Testis (tissue), 3 donors: ENCODE measurements around the gene TNRC6A. TPM values are rescaled to one million over a fixed set of nuclear protein-coding genes. Genes with fewer than 3 reads are reported as not detected.

Experiments used
- DNase-seq: peaks from one replicate; pipeline ENCODE4 v3.0.0-alpha.2; 2019
- H3K27ac ChIP-seq, 2 donors: fragments of 200-600 bp; sonication (generic); one replicate each; pipeline ENCODE4 v1.5.1; 2019
- H3K27me3 ChIP-seq: fragments of 200-600 bp; sonication (generic); one replicate; pipeline ENCODE4 v1.5.1; 2019
- H3K36me3 ChIP-seq: fragments of 200-600 bp; sonication (generic); one replicate; pipeline ENCODE4 v1.5.1; 2017; ENCODE audit warnings: low read depth; ENCODE audit errors: missing control alignments
- H3K4me1 ChIP-seq: fragments of 200-600 bp; sonication (generic); one replicate; pipeline ENCODE4 v1.5.1; 2019
- H3K4me3 ChIP-seq, 2 donors: fragments of 200-600 bp; sonication (generic); one replicate each; pipeline ENCODE4 v1.5.1; 2017 to 2019
- H3K9me3 ChIP-seq: fragments of 200-600 bp; sonication (generic); one replicate; pipeline ENCODE4 v1.5.1; 2017
- POLR2A ChIP-seq: fragments of 450-650 bp; IDR thresholded peaks from one replicate; pipeline ENCODE4 v1.6.1; 2017; ENCODE audit warnings: antibody characterized with exemption, mild to moderate bottlenecking, moderate library complexity
- WGBS, 2 donors: methylation state at CpG; one replicate each; pipeline ENCODE4 v1.1.5; 2018; 5-methylcytosine and 5-hydroxymethylcytosine counted together
- intact Hi-C: fragments of 100-400 bp; cut with DNase I; formaldehyde crosslinking; loops from one replicate; pipeline ENCODE4 v1.15.1; 2023; ENCODE audit warnings: low total_unique reads
- polyA plus RNA-seq: library from polyadenylated mRNA; stranded (reverse); fragments of 350-450 nt; fragmentation: Illumina TruSeq; extraction: RNeasy Lipid Tissue Mini Kit (QIAGEN cat#74804); gene quantifications from one replicate; pipeline ENCODE4 v1.2.3, GENCODE V29; 2014; ENCODE audit warnings: low read depth, low replicate concordance; ENCODE audit not compliant: insufficient read depth
- total RNA-seq, 2 donors: library from RNA; depleted of rRNA; stranded (reverse); fragments of >200 nt; gene quantifications; one replicate each; pipeline ENCODE4 v1.2.3, GENCODE V29; 2016
- TF ChIP-seq, protein P1 (sequence below), 3 experiments: fragments of 450-650 bp in 2 of 3; fragments of 200-600 bp in 1 of 3; sonication (generic) in 1 of 3; IDR thresholded peaks; one replicate each; pipeline ENCODE4 v1.5.1; 2016 to 2019; ENCODE audit warnings: antibody characterized with exemption in 3 of 3, mild to moderate bottlenecking in 2 of 3, moderate library complexity in 1 of 3

The TNRC6A gene
- total and polyA plus RNA-seq, 3 donors from 2014 or later, result 32.3 to 103 (median 94.1) TPM

DNA sequence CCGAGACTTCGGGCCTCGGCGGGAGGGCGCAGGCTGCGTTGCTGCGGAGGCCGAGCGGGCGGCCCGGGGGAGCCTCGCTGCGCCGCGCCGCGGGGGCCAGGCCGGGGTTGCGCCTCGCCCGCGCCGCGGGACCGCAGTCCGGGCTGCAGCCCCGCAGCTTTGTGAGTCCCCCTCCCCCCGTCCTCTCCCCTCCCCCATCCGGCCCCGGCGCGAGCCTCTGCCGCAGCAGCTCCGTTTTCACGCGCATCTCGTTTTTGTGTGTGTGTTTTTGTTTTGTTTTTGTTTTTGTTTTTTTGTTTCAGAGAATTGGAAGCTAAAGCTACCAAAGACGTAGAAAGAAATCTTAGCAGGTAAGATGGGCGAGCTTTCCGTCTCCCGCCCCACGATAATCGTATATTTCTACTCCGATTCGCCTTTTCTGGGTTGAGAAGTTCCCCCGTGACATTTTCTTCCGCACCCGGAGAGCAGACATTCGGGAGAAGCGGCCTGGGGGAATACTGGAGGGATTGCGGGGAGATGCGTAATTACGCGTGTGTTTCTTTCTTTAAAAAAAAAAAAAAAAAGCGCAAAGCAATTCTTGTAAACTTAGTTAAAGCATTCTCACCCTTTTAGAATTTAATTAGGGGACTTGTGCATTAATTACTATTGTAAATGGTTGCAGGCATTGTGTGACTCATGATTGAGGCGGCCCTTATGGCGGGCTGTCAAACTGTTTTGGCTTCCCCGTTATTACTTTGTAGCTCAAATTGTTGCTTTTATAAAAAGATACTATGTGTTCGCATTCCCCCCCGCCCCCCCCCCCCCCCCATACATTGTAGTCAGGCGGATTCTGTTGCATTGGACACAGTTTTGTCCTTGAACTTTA, 732 bp downstream of the TNRC6A start:
- H3K4me3 ChIP-seq, result peak overlapping the region; percentile 67 to 88
- H3K36me3 ChIP-seq, result no peaks in the 10 kb centered on the region
- H3K27ac ChIP-seq, result peak overlapping the region; percentile 80 to 91
- DNase-seq, result peak; percentile 83
- intact Hi-C loops, result no loop called here
- H3K9me3 ChIP-seq, result no peaks in the 10 kb centered on the region
- H3K27me3 ChIP-seq, result no peaks in the 10 kb centered on the region
- WGBS, 2 donors, result 1% methylated on average over 38 to 59 of the region's 61 CpGs
- H3K4me1 ChIP-seq, result peaks cover 42% of the 10 kb centered on the region
- TF ChIP-seq POLR2A, result no peak
- TF ChIP-seq, protein P1, sequence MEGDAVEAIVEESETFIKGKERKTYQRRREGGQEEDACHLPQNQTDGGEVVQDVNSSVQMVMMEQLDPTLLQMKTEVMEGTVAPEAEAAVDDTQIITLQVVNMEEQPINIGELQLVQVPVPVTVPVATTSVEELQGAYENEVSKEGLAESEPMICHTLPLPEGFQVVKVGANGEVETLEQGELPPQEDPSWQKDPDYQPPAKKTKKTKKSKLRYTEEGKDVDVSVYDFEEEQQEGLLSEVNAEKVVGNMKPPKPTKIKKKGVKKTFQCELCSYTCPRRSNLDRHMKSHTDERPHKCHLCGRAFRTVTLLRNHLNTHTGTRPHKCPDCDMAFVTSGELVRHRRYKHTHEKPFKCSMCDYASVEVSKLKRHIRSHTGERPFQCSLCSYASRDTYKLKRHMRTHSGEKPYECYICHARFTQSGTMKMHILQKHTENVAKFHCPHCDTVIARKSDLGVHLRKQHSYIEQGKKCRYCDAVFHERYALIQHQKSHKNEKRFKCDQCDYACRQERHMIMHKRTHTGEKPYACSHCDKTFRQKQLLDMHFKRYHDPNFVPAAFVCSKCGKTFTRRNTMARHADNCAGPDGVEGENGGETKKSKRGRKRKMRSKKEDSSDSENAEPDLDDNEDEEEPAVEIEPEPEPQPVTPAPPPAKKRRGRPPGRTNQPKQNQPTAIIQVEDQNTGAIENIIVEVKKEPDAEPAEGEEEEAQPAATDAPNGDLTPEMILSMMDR (IDR thresholded peaks at IDR 0.05), result no peak

DNA sequence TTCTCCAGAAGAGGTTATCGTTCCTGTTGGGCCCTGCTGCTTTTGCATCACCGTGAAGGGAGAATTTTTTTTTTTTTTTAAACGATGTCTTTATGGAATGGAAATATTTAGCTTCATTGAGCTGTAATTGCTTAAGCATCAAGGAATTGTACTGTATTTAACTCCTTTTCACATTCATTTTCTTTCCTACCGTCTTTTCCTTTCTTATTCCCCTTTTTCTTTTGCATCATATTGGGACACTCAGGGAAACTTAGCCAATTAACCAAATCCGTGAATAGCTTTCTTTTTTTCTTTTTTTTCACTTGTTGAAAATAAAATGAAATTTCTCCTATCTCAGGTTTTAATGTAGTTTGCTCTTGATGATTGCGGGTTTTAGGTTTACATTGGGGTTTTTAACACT, 1.5 kb downstream of the TNRC6A start:
- intact Hi-C loops, result no loop called here
- Histone ChIP-seq H3K36me3 (no peaks in the 10 kb centered on the region), H3K27ac (peak overlapping the region; percentile 28 to 91), H3K4me3 (peak overlapping the region; percentile 67 to 88), H3K27me3 (no peaks in the 10 kb centered on the region), H3K9me3 (no peaks in the 10 kb centered on the region), H3K4me1 (peaks cover 44% of the 10 kb centered on the region)
- DNase-seq, result no peak
- no peak for TF ChIP-seq POLR2A
- TF ChIP-seq, protein P1 (IDR thresholded peaks at IDR 0.05), result no peak
- 5 to 10% methylated on average over 6 of the region's 6 CpGs for WGBS, 2 donors

DNA sequence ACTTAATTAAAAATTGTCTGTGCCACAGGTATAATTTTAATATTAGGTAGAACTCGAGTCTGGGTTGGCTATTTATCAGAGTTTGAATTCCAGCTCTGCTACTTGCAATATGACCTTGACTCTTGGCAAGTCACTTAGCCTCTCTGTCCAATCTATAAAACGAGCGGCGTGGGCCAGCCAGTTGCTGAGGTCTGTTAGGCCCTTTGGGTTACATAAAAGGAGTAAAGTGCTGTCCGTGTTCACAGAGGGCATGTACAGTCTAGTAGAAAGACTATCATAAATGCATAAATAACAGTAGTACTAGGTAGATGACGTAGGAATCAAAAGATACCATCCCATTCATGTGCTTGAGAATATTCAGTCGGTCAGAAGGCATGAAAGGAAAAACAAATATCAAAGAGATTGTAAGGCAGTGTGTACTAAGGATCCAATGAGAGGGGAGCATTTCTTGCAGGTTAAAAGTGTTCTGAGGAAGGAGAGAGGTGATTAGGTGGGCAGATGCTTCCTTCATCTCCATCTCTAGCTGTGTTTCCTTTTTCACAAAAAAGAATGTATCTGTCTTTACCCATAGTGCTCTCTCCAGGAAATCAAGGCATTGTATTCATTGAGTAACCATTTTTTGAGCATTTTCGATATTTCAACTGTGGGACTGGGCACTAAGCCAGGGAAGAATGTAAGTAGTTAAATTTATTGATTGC, 2.4 kb downstream of the TNRC6A start:
- no peaks in the 10 kb centered on the region for H3K27me3 ChIP-seq
- H3K9me3 ChIP-seq, result no peaks in the 10 kb centered on the region
- peak overlapping the region; percentile 28 to 91 for H3K27ac ChIP-seq
- H3K4me3 ChIP-seq, result peak overlapping the region; percentile 67 to 88
- TF ChIP-seq, protein P1 (IDR thresholded peaks at IDR 0.05), result no peak
- no peak for TF ChIP-seq POLR2A
- WGBS, 2 donors, result 12 to 13% methylated on average over 8 of the region's 8 CpGs
- intact Hi-C loops, result no loop called here
- no peaks in the 10 kb centered on the region for H3K36me3 ChIP-seq
- peaks cover 52% of the 10 kb centered on the region for H3K4me1 ChIP-seq
- peak; percentile 67 for DNase-seq

DNA sequence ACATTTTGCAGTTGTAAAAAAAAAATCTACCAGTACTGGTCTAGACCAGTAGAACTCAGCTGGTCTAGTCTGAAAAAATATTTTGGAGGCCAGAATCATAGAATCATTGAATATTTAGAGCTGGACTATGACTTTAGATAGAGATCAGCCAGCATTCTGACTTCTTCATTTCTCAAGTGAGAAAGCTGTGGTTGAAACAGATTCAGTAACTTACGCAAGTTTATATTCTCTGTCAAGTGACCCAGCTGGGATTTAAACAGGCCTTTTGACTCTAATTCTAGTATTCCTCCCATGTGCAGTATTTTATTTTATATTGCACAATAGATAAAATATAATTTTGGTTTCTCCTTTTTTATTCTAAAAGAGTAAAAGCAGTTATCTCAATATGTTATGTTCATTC, 4.9 kb downstream of the TNRC6A start:
- peaks cover 72% of the 10 kb centered on the region for H3K4me1 ChIP-seq
- WGBS, 2 donors, result 76 to 79% methylated on average over 1 of the region's 1 CpG
- no peak for DNase-seq
- peak overlapping the region in 1 of 2 donors; percentile 23 for H3K27ac ChIP-seq
- H3K9me3 ChIP-seq, result no peaks in the 10 kb centered on the region
- H3K27me3 ChIP-seq, result no peaks in the 10 kb centered on the region
- H3K36me3 ChIP-seq, result no peaks in the 10 kb centered on the region
- TF ChIP-seq, protein P1 (IDR thresholded peaks at IDR 0.05), result no peak
- no peak for TF ChIP-seq POLR2A
- intact Hi-C loops, result no loop called here
- H3K4me3 ChIP-seq, result no peak overlapping the region
